KOPT-K1 (cell line): ENCODE data around the gene MYO1A.
A peak's percentile ranks its signal among the peaks of the same experiment; 100 is the strongest.
"Not testable (repeated sequence)": the region's sequence is repeated elsewhere in the genome, so short reads cannot be mapped to it uniquely, and the experiment has no call there.

ENCODE experiments used
- H3K27ac ChIP-seq: fragments of 200-600 bp; sonication (generic); 2 replicates; pipeline ENCODE4 v1.5.1; 2016; ENCODE audit warnings: antibody characterized with exemption, mild to moderate bottlenecking, low read depth, low read length; ENCODE audit not compliant: poor library complexity, severe bottlenecking
- H3K36me3 ChIP-seq: fragments of 200-600 bp; sonication (generic); 2 replicates; pipeline ENCODE4 v1.5.1; 2017; ENCODE audit warnings: antibody characterized with exemption, mild to moderate bottlenecking, low read length, moderate library complexity; ENCODE audit not compliant: insufficient read depth
- H3K9me3 ChIP-seq: fragments of 200-600 bp; sonication (generic); 2 replicates; pipeline ENCODE4 v1.5.1; 2017; ENCODE audit warnings: antibody characterized with exemption, low read length, mild to moderate bottlenecking; ENCODE audit not compliant: insufficient read depth, poor library complexity, severe bottlenecking

Gene MYO1A

GRCh38 chr12:57019983-57020719, 29.8 kb downstream of the MYO1A start:
- Histone ChIP-seq H3K9me3 (no peaks in the 10 kb centered on the region), H3K27ac (no peak overlapping the region), H3K36me3 (no peaks in the 10 kb centered on the region)

GRCh38 chr12:57018906-57019305, 31.0 kb downstream of the MYO1A start:
- Histone ChIP-seq H3K9me3 (no peaks in the 10 kb centered on the region), H3K27ac (no peak overlapping the region), H3K36me3 (no peaks in the 10 kb centered on the region)

- H3K9me3 ChIP-seq, H3K27ac ChIP-seq, H3K36me3 ChIP-seq: not testable (repeated sequence)
Measured at GRCh38 chr12:57018353-57018752, 31.6 kb downstream of the MYO1A start.

GRCh38 chr12:57016348-57016747, 33.6 kb downstream of the MYO1A start, which contains the start of gene TAC3:
TSS of gene TAC3 (minus strand) at chr12:57016529. CDS start at chr12:57015797, 732 bp downstream.
- Histone ChIP-seq H3K9me3 (no peaks in the 10 kb centered on the region), H3K36me3 (no peaks in the 10 kb centered on the region), H3K27ac (no peak within 1 kb of the TSS)

GRCh38 chr12:57012600-57013465, 37.1 kb downstream of the MYO1A start:
- Histone ChIP-seq H3K9me3 (no peaks in the 10 kb centered on the region), H3K27ac (no peak overlapping the region), H3K36me3 (no peaks in the 10 kb centered on the region)

- Histone ChIP-seq H3K36me3 (no peaks in the 10 kb centered on the region), H3K27ac (peak overlapping the region; percentile 18), H3K9me3 (no peaks in the 10 kb centered on the region)
Measured at GRCh38 chr12:57011438-57012424, 38.2 kb downstream of the MYO1A start.

GRCh38 chr12:57010627-57011247, 39.2 kb downstream of the MYO1A start:
- H3K36me3 ChIP-seq: no peaks in the 10 kb centered on the region
- no peaks in the 10 kb centered on the region for H3K9me3 ChIP-seq
- H3K27ac ChIP-seq: peak overlapping the region; percentile 18

GRCh38 chr12:57009949-57010626, 39.8 kb downstream of the MYO1A start:
- Histone ChIP-seq H3K9me3 (no peaks in the 10 kb centered on the region), H3K36me3 (no peaks in the 10 kb centered on the region), H3K27ac (no peak overlapping the region)

- Histone ChIP-seq H3K9me3 (no peaks in the 10 kb centered on the region), H3K27ac (no peak overlapping the region), H3K36me3 (peaks cover 17% of the 10 kb centered on the region)
Measured at GRCh38 chr12:57008178-57008577, 41.8 kb downstream of the MYO1A start.

GRCh38 chr12:57006809-57007475, 43.0 kb downstream of the MYO1A start:
- Histone ChIP-seq H3K36me3 (peaks cover 29% of the 10 kb centered on the region), H3K9me3 (no peaks in the 10 kb centered on the region), H3K27ac (peak overlapping the region; percentile 20)

- Histone ChIP-seq H3K36me3 (peaks cover 37% of the 10 kb centered on the region), H3K9me3 (no peaks in the 10 kb centered on the region), H3K27ac (peak within 1 kb of the TSS; percentile 63)
Measured at GRCh38 chr12:57005980-57006808, 43.7 kb downstream of the MYO1A start, which contains the start of gene ZBTB39. TSS of gene ZBTB39 (minus strand) at chr12:57006546. CDS start at chr12:57004917, 1,629 bp downstream.

- no peaks in the 10 kb centered on the region for H3K9me3 ChIP-seq
- H3K27ac ChIP-seq: no peak overlapping the region
- peaks cover 52% of the 10 kb centered on the region for H3K36me3 ChIP-seq
Measured at GRCh38 chr12:57004651-57005050, 45.3 kb downstream of the MYO1A start.

- no peak overlapping the region for H3K27ac ChIP-seq
- peaks cover 63% of the 10 kb centered on the region for H3K36me3 ChIP-seq
- H3K9me3 ChIP-seq: no peaks in the 10 kb centered on the region
Measured at GRCh38 chr12:57003395-57003794, 46.5 kb downstream of the MYO1A start.
